Measurements from ENCODE around the gene NHS. TPM values are rescaled to one million over a fixed set of nuclear protein-coding genes. Genes with fewer than 3 reads are reported as not detected.

The NHS gene
- total and polyA plus RNA-seq, 11 donors = 0.22 to 3.4 (median 1.1) TPM

- Histone ChIP-seq H3K4me3 (no peak overlapping the region), H3K36me3 (no peaks in the 10 kb centered on the region), H3K9me3 (peaks cover 0 to 4% (median 0%) of the 10 kb centered on the region in 12 donors), H3K27me3 (peaks cover 0 to 4% (median 0%) of the 10 kb centered on the region in 9 donors), H3K4me1 (no peaks in the 10 kb centered on the region), H3K27ac (no peak overlapping the region)
- ATAC-seq (no peak), DNase-seq (no peak)
- TF ChIP-seq POLR2A (IDR thresholded peaks at IDR 0.05) = no peak
- intact Hi-C loops (cut with DNase I) = no loop called here
- WGBS, 4 donors = 53 to 96% (median 68%) methylated on average over 1 of the region's 1 CpG
Measured at GRCh38 chrX:17494216-17494615, 119.2 kb downstream of the NHS start.

- ATAC-seq (no peak), DNase-seq (no peak)
- H3K4me3 ChIP-seq = no peak overlapping the region
- peaks cover 0 to under 1% (median 0%) of the 10 kb centered on the region in 12 donors for H3K4me1 ChIP-seq
- TF ChIP-seq CTCF (IDR thresholded peaks at IDR 0.05) (no peak), POLR2A (IDR thresholded peaks at IDR 0.05) (no peak)
- no peaks in the 10 kb centered on the region for H3K36me3 ChIP-seq
- 85 to 94% (median 88%) methylated on average over 2 of the region's 2 CpGs for WGBS, 4 donors
- intact Hi-C loops (cut with DNase I) = no loop called here
- H3K9me3 ChIP-seq = peaks cover 0 to 4% (median 0%) of the 10 kb centered on the region in 12 donors
- H3K27ac ChIP-seq = no peak overlapping the region
- peaks cover 0 to 4% (median 0%) of the 10 kb centered on the region in 9 donors for H3K27me3 ChIP-seq
Measured at GRCh38 chrX:17495052-17495451, 120.1 kb downstream of the NHS start.

- ATAC-seq (no peak), DNase-seq (no peak)
- Histone ChIP-seq H3K36me3 (no peaks in the 10 kb centered on the region), H3K4me3 (no peak overlapping the region), H3K27me3 (peaks cover 0 to 4% (median 0%) of the 10 kb centered on the region in 9 donors), H3K4me1 (peaks cover 0 to 3% (median 0%) of the 10 kb centered on the region in 12 donors), H3K27ac (no peak overlapping the region), H3K9me3 (no peaks in the 10 kb centered on the region)
- 29 to 50% (median 35%) methylated on average over 1 of the region's 1 CpG for WGBS, 4 donors
- intact Hi-C loops (cut with DNase I) = no loop called here
- no peak for TF ChIP-seq POLR2A (IDR thresholded peaks at IDR 0.05)
- no peak for TF ChIP-seq CTCF (IDR thresholded peaks at IDR 0.05)
Measured at GRCh38 chrX:17496407-17496806, 121.4 kb downstream of the NHS start.

GRCh38 chrX:17497193-17497592, 122.2 kb downstream of the NHS start:
- no peaks in the 10 kb centered on the region for H3K9me3 ChIP-seq
- 65 to 71% (median 70%) methylated on average over 2 of the region's 2 CpGs for WGBS, 4 donors
- DNase-seq (no peak), ATAC-seq (no peak)
- no peaks in the 10 kb centered on the region for H3K36me3 ChIP-seq
- H3K27me3 ChIP-seq = peaks cover 0 to 4% (median 0%) of the 10 kb centered on the region in 9 donors
- no peak overlapping the region for H3K27ac ChIP-seq
- intact Hi-C loops (cut with DNase I) = no loop called here
- TF ChIP-seq CTCF (IDR thresholded peaks at IDR 0.05) (no peak), POLR2A (IDR thresholded peaks at IDR 0.05) (no peak)
- H3K4me1 ChIP-seq = peaks cover 0 to 3% (median 0%) of the 10 kb centered on the region in 12 donors
- no peak overlapping the region for H3K4me3 ChIP-seq

GRCh38 chrX:17499512-17499911, 124.5 kb downstream of the NHS start:
- 80 to 96% (median 89%) methylated on average over 5 of the region's 5 CpGs for WGBS, 4 donors
- Histone ChIP-seq H3K4me3 (no peak overlapping the region), H3K9me3 (no peaks in the 10 kb centered on the region), H3K27ac (no peak overlapping the region), H3K4me1 (peaks cover 0 to 3% (median 0%) of the 10 kb centered on the region in 12 donors), H3K36me3 (no peaks in the 10 kb centered on the region), H3K27me3 (peaks cover 0 to 4% (median 0%) of the 10 kb centered on the region in 9 donors)
- no peak for DNase-seq
- TF ChIP-seq POLR2A (IDR thresholded peaks at IDR 0.05) (no peak), CTCF (IDR thresholded peaks at IDR 0.05) (no peak)
- intact Hi-C loops (cut with DNase I) = no loop called here
- ATAC-seq = no peak
